ENCODE results near the gene PIP4K2A. TPM values are rescaled to one million over a fixed set of nuclear protein-coding genes. Genes with fewer than 3 reads are reported as not detected.

The PIP4K2A gene
- total and polyA plus RNA-seq, 5 experiments from 2014 or later, result 54.3 to 169 (median 77.5) TPM

DNA sequence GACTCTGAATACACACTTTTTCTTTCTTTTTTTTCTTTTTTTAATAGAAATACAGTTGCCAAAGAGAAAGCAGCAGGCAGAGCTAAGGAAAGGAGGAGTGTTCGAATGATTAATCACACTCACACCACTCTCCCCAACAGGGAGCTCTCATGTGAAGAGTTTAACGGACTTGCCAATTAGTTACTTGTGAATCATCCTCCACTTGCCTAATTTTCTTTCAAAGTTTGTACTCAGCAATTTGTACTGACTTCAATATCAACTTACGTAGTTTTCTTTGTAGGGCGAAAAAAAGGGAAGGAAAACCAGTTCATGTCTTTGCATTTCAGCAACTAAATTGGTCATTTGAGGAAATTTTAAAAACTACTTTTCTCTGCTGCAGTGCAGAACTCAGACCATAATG lies 109.2 kb downstream of the PIP4K2A start:
- no peaks in the 10 kb centered on the region for H3K27me3 Mint-ChIP-seq
- DNase-seq, result no peak
- peak overlapping the region; percentile 82 to 96 (median 94) for H3K27ac Mint-ChIP-seq
- H3K4me1 Mint-ChIP-seq, result peaks cover 46 to 98% (median 92%) of the 10 kb centered on the region in 4 donors
- peaks cover 0 to 54% (median 23%) of the 10 kb centered on the region in 3 donors for H3K36me3 Mint-ChIP-seq
- no peaks in the 10 kb centered on the region for H3K9me3 Mint-ChIP-seq
- POLR2A ChIA-PET, result interaction anchor here (1.3 to 2.6 kb wide), 2 partner anchors 25 to 44 kb away, joined by 4 to 10 read pairs; no protein-coding TSS in a partner anchor
- ATAC-seq, result no peak
- H3K4me3 Mint-ChIP-seq, result peak overlapping the region in 8 of 10 donors; percentile 50 to 73 (median 64)

DNA sequence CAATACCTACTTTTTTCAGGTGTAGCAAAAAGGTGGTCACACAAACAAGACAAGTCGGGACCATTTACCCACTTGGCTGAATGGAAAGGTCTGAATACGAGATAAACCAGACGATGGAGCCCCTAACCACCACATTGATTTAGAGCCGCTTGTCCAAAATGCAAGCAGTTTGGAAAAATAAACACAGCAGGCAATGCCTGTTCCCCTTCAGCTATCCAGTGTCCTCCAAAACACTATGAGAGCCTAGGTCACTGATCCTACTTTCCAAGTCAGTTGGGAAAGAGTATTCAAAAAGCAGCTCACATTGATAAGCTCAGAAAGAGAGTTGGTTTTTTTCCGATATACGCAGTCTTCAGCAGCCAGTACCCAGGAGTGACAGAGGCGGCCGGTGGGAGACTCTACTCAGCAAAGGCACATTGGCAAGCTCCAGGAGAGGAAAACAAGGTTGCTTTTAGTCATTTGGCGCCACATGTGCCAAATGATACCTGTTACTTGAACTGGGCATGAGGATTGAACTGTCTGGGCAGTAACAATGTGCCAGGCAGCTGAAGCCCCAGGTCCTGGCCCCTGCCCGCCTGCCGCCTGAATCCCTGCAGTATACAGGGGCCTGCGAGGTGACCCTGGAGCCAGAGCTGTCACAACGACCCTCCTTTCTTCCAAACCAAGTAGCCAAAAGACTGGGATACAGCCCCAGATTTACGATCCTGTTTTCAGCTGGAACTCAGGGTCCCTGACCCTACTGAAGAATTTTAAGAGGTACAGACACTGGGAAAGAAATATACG lies 109.8 kb downstream of the PIP4K2A start:
- Mint-ChIP-seq H3K4me1 (peaks cover 43 to 98% (median 92%) of the 10 kb centered on the region in 4 donors), H3K9me3 (no peaks in the 10 kb centered on the region), H3K27ac (peak overlapping the region; percentile 80 to 96 (median 94)), H3K36me3 (peaks cover 0 to 52% (median 18%) of the 10 kb centered on the region in 3 donors), H3K4me3 (peak overlapping the region in 8 of 10 donors; percentile 7 to 66 (median 39)), H3K27me3 (no peaks in the 10 kb centered on the region)
- POLR2A ChIA-PET, result interaction anchor here (1.3 to 2.6 kb wide), 2 partner anchors 26 to 44 kb away, joined by 4 to 10 read pairs; no protein-coding TSS in a partner anchor
- DNase-seq (no peak), ATAC-seq (no peak)

DNA sequence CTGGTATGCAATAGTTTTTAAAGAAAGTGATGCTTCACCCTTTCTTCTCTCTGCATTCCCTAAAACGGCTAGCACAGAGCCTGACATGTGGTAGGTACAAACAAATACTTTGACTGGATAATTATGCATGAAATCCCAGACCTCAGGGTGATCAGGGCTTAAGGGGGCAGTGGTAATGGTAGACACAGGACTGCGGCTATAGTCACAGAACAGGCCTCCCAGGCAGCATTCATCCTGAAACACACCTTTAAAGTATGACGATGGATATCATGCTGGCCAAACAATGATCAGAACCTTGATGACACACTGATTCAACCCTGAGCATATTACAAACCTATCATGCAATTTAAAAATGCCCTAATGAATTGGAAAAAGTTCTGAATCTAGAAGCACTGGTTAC lies 110.8 kb downstream of the PIP4K2A start:
- H3K4me1 Mint-ChIP-seq, result peaks cover 46 to 98% (median 92%) of the 10 kb centered on the region in 4 donors
- H3K36me3 Mint-ChIP-seq, result peaks cover 0 to 50% (median 11%) of the 10 kb centered on the region in 3 donors
- POLR2A ChIA-PET, result interaction anchor here (1.0 kb wide), 1 partner anchor 12 kb away, joined by 3 read pairs; no protein-coding TSS in a partner anchor
- H3K27ac Mint-ChIP-seq, result peak overlapping the region; percentile 19 to 96 (median 91)
- no peaks in the 10 kb centered on the region for H3K27me3 Mint-ChIP-seq
- H3K4me3 Mint-ChIP-seq, result peak overlapping the region in 5 of 10 donors; percentile 8 to 66 (median 30)
- DNase-seq (no peak), ATAC-seq (no peak)
- H3K9me3 Mint-ChIP-seq, result no peaks in the 10 kb centered on the region

DNA sequence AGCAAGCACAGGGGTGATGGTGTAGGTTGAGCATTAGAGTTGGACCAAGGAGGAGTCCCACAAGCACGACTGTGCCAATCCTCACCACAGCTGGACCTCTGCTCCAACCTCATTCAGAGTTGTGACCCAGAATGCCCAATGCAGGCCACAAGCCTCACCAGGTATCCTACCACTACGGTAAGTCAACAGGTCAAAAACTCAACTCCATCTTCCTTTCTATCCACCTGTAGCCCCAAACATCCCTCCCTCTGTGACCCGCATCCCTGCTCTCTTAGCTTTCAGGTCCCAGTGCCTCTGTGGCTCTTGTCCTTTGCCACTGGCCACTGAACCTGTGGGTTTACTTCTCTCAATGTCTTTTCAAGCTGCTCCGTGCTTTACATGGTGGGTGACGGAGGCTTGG lies 112.8 kb downstream of the PIP4K2A start:
- POLR2A ChIA-PET, result interaction anchor here (0.8 to 3.2 kb wide), 11 partner anchors 9 to 373 kb away, joined by 3 to 30 read pairs (median 3); no protein-coding TSS in a partner anchor
- peaks cover 49 to 99% (median 95%) of the 10 kb centered on the region in 4 donors for H3K4me1 Mint-ChIP-seq
- peaks cover 0 to 49% (median 2%) of the 10 kb centered on the region in 3 donors for H3K36me3 Mint-ChIP-seq
- peak overlapping the region; percentile 84 to 96 (median 94) for H3K27ac Mint-ChIP-seq
- H3K27me3 Mint-ChIP-seq, result no peaks in the 10 kb centered on the region
- ATAC-seq (no peak), DNase-seq (no peak)
- H3K4me3 Mint-ChIP-seq, result peak overlapping the region in 9 of 10 donors; percentile 56 to 84 (median 61)
- no peaks in the 10 kb centered on the region for H3K9me3 Mint-ChIP-seq

DNA sequence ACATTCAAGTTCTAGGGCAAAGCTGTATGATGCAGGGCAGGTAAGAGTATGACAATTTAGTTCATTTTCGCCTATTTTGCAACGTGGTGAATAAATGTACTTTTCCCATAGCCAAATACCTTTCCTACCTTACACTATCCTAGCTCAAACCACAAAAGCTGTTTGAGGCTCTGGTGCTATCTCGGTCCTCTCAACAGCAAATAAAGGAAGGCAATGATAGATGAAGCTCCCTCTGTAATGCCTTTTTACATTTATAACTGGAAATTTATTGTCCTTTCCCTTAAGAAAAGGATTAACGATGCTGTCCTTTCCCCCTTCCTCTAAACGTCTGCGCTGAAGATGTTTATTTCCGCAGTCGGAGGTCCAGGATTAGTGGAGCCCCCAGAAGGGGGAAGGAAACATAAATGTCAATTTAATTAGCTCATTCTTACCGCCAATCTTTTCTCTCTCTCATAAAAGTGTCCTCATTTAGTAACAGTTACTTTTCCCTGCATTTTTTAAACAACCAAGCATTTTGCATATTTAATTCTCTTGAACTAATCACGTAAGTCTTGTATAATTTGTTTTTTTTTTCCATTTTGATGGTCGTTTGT lies 114.6 kb downstream of the PIP4K2A start:
- ATAC-seq, result no peak
- Mint-ChIP-seq H3K36me3 (peaks cover 0 to 49% (median 4%) of the 10 kb centered on the region in 3 donors), H3K27me3 (no peaks in the 10 kb centered on the region), H3K9me3 (no peaks in the 10 kb centered on the region), H3K4me1 (peaks cover 43 to 95% (median 93%) of the 10 kb centered on the region in 4 donors), H3K4me3 (peak overlapping the region in 9 of 10 donors; percentile 8 to 68 (median 62)), H3K27ac (peak overlapping the region; percentile 84 to 96 (median 92))
- DNase-seq, result no peak
- POLR2A ChIA-PET, result interaction anchor here (0.7 to 3.2 kb wide), 5 partner anchors 11 to 230 kb away, joined by 3 to 30 read pairs (median 3); no protein-coding TSS in a partner anchor

DNA sequence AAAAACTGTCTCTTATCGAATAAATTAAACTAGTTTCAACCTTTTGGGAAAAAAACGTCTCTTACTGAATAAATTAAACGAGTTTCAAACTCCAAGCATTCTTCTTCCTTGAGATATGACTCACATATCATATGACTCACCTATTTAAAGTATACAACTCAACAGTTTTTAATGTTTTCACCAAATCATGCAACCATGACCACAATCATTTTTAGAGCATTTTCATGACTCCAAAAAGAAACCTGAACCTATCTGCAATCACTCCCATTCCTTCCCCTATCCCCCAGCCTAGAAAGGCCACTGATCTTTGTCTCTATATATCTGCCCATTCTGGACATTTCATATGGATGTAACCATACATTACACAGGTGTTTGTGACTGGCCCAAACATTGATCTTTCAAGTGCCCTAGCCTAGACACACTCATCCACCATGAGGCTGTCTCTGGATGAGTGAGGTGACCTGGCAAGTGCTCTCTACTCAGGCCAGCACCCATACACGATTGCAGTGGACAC lies 115.3 kb downstream of the PIP4K2A start:
- H3K9me3 Mint-ChIP-seq, result no peaks in the 10 kb centered on the region
- DNase-seq (no peak), ATAC-seq (peak in 1 of 2 donors; percentile 8)
- H3K27ac Mint-ChIP-seq, result peak overlapping the region; percentile 84 to 96 (median 91)
- peaks cover 0 to 52% (median 4%) of the 10 kb centered on the region in 3 donors for H3K36me3 Mint-ChIP-seq
- peak overlapping the region in 9 of 10 donors; percentile 8 to 66 (median 25) for H3K4me3 Mint-ChIP-seq
- POLR2A ChIA-PET, result interaction anchor here (3.2 kb wide), 1 partner anchor 11 kb away, joined by 30 read pairs; no protein-coding TSS in a partner anchor
- no peaks in the 10 kb centered on the region for H3K27me3 Mint-ChIP-seq
- H3K4me1 Mint-ChIP-seq, result peaks cover 43 to 94% (median 89%) of the 10 kb centered on the region in 4 donors

DNA sequence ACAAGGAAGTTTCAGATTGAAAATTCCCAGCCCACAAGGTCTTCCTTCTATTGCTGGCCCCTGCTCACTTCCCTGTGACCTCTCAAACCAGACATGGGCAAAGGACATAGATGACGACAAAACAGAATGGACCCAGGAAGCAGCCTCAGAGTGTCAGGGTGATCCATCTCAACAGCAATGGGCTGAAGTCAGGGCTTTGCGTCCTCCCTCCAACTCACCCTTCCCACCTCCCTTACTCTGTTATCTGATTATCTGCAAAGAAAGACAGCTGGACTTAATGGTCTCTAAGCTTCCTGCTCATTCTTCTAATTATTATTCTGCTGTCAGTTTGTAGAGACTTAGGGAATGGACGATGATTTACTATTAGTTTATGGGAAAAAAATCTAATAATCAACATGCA lies 115.9 kb downstream of the PIP4K2A start:
- H3K4me1 Mint-ChIP-seq, result peaks cover 44 to 94% (median 89%) of the 10 kb centered on the region in 4 donors
- DNase-seq (no peak), ATAC-seq (no peak)
- POLR2A ChIA-PET, result no interaction called here
- H3K36me3 Mint-ChIP-seq, result peaks cover 0 to 55% (median 7%) of the 10 kb centered on the region in 3 donors
- H3K4me3 Mint-ChIP-seq, result peak overlapping the region in 4 of 10 donors; percentile 3 to 31 (median 22)
- H3K9me3 Mint-ChIP-seq, result no peaks in the 10 kb centered on the region
- H3K27ac Mint-ChIP-seq, result peak overlapping the region; percentile 73 to 96 (median 90)
- H3K27me3 Mint-ChIP-seq, result no peaks in the 10 kb centered on the region

DNA sequence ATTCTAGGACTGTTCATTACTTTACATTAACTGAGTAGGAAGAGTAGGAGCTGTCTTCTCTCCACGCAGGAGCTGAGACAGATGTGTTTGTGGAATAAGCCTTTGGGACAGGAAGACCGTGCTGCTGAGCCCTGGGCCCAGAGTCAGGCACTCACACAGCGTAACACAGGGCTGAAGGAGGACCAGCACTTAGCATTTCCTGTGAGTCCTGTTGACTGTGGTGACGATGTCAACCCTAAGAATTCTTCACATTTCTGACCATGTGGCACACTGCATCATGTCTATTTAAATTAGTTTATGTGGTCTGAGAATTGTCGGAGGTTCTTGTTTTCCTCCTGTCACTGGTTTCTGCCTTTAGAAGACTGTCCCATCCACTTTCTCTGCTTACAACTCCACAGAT lies 117.2 kb downstream of the PIP4K2A start:
- Mint-ChIP-seq H3K27ac (peak overlapping the region; percentile 84 to 96 (median 90)), H3K36me3 (peaks cover 0 to 59% (median 9%) of the 10 kb centered on the region in 3 donors), H3K4me3 (peak overlapping the region in 9 of 10 donors; percentile 31 to 61 (median 54)), H3K9me3 (no peaks in the 10 kb centered on the region), H3K27me3 (no peaks in the 10 kb centered on the region), H3K4me1 (peaks cover 52 to 94% (median 91%) of the 10 kb centered on the region in 4 donors)
- DNase-seq, result peak in 1 of 10 donors; percentile 45
- POLR2A ChIA-PET, result interaction anchor here (1.1 kb wide), 1 partner anchor 49 kb away, joined by 4 read pairs; no protein-coding TSS in a partner anchor
- ATAC-seq, result peak; percentile 43 to 75

DNA sequence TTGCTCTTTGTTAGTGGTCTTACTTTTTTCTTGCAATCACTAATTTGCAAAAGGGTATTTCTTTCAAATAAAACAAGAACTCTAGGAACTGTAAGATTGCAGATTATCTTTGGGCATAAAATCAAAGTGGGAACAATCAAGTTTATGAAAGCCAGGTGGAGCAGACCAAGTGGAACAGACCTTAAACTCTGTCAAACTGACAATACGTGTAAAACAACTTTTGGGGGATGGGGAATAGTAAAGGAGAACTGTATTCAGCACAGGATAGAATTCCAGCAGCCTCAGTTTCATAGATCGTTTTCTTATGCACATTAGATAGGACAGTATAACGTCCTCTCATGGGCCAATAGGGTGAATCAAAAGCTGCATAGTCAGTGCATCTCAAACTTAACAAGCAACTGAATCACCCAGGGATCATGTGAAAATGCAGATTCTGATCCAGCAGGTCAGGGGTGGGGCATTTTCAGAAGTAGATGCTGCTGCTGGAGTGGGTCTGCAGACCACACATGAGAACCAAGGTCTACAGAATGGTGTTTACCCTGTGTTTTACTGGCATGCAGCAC lies 120.7 kb downstream of the PIP4K2A start:
- H3K4me1 Mint-ChIP-seq, result peaks cover 33 to 84% (median 79%) of the 10 kb centered on the region in 4 donors
- POLR2A ChIA-PET, result interaction anchor here (1.0 kb wide), 1 partner anchor 91 kb away, joined by 3 read pairs; no protein-coding TSS in a partner anchor
- H3K4me3 Mint-ChIP-seq, result no peak overlapping the region
- DNase-seq (no peak), ATAC-seq (no peak)
- H3K9me3 Mint-ChIP-seq, result no peaks in the 10 kb centered on the region
- no peaks in the 10 kb centered on the region for H3K27me3 Mint-ChIP-seq
- H3K27ac Mint-ChIP-seq, result peak overlapping the region in 6 of 10 donors; percentile 12 to 90 (median 84)
- peaks cover 11 to 77% (median 28%) of the 10 kb centered on the region in 3 donors for H3K36me3 Mint-ChIP-seq

DNA sequence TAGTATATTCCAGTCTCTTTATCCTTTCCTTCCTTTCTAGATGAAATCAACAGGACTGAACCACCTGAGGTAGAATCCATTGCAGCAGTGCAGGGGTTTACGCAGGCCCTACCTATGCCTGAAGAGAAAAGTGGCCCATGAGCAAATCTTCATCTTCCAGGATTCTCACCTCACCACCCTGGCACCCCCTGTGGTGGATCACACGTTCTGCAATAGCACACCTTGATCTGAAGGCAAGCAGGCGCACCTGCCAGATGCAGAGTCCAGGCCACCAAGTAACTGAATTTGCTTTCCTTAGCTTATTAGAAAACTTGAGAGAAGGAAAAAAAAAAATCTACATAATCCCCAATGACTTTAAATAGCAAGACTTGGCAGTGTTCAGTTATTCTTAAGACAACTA lies 121.4 kb downstream of the PIP4K2A start:
- H3K4me3 Mint-ChIP-seq, result peak overlapping the region in 4 of 10 donors; percentile 6 to 45 (median 11)
- peaks cover 11 to 78% (median 33%) of the 10 kb centered on the region in 3 donors for H3K36me3 Mint-ChIP-seq
- no peak for DNase-seq

DNA sequence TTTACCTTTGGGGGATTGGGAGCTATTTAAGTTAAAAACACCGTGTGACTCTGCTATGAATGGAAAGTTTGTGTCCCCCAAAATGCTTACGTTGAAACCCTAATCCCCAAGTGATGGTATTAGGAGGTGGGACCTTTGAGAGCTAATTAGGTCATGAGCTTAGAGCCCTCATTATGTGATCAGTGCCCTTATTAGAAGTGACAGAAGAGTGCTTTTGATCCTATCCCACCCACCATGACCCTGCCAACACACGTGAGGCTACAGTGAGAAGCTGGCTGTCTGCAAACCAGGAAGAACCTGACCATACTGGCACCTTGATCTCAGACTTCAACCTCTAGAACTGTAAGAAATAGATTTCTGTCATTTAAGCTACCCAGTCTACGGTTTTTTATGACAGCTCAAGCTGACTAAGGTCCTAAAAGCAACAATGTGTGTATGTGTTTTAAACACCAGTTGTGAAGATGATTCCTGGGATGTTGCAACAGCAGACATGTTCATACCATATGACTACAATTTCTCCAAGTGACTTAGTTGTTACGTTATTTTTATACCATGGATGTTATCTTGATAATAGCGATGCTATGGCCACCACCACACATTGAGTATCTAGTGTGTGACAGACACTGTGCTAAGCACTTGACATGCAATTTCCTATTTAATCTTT lies 124.4 kb downstream of the PIP4K2A start:
- Mint-ChIP-seq H3K27me3 (no peaks in the 10 kb centered on the region), H3K9me3 (no peaks in the 10 kb centered on the region), H3K36me3 (peaks cover 11 to 78% (median 34%) of the 10 kb centered on the region in 3 donors), H3K4me1 (peaks cover 26 to 77% (median 68%) of the 10 kb centered on the region in 4 donors), H3K27ac (peak overlapping the region in 7 of 10 donors; percentile 9 to 78 (median 40)), H3K4me3 (no peak overlapping the region)
- POLR2A ChIA-PET, result interaction anchor here (1.2 kb wide), 1 partner anchor 16 kb away, joined by 4 read pairs; no protein-coding TSS in a partner anchor
- DNase-seq, result no peak
- no peak for ATAC-seq

More for the DNA sequence above, 121.4 kb downstream of the PIP4K2A start:
- H3K9me3 Mint-ChIP-seq, result no peaks in the 10 kb centered on the region
- peak overlapping the region in 8 of 10 donors; percentile 46 to 90 (median 78) for H3K27ac Mint-ChIP-seq
- POLR2A ChIA-PET, result no interaction called here
- peak in 1 of 2 donors; percentile 54 for ATAC-seq
- H3K4me1 Mint-ChIP-seq, result peaks cover 30 to 81% (median 76%) of the 10 kb centered on the region in 4 donors
- H3K27me3 Mint-ChIP-seq, result no peaks in the 10 kb centered on the region

All from naive thymus-derived CD8-positive, alpha-beta T cell (primary cell).